GM06990 (cell line): ENCODE data around the gene DNAJB13.

Source experiments
- DNase-seq: peaks from one replicate; pipeline ENCODE4 v3.0.0-alpha.2; 2011; ENCODE audit not compliant: insufficient read length; ENCODE audit errors: extremely low read depth
- H3K27me3 ChIP-seq: replicated peaks from 2 replicates; pipeline ENCODE4 v1.6.0; 2011; ENCODE audit warnings: low read length; ENCODE audit not compliant: control insufficient read depth, insufficient read depth
- H3K36me3 ChIP-seq: 2 replicates; pipeline ENCODE4 v1.5.1; 2011; ENCODE audit warnings: low read length; ENCODE audit not compliant: control insufficient read depth, insufficient read depth
- H3K4me3 ChIP-seq: replicated peaks from 2 replicates; pipeline ENCODE4 v1.5.1; 2011; ENCODE audit warnings: low read depth, mild to moderate bottlenecking, control low read depth, low read length
- TF ChIP-seq, protein P1 (sequence below): IDR thresholded peaks from 2 replicates; pipeline ENCODE4 v1.5.1; 2011; ENCODE audit warnings: low read length, control low read depth, mild to moderate bottlenecking, inconsistent platforms; ENCODE audit not compliant: insufficient read depth, poor library complexity, severe bottlenecking

Gene DNAJB13

GRCh38 chr11:74000307-74001133 is 49.7 kb downstream of the DNAJB13 start:
- no peak overlapping the region for H3K4me3 ChIP-seq
- DNase-seq = no peak
- peaks cover 2% of the 10 kb centered on the region for H3K36me3 ChIP-seq
- no peaks in the 10 kb centered on the region for H3K27me3 ChIP-seq
- TF ChIP-seq, protein P1, sequence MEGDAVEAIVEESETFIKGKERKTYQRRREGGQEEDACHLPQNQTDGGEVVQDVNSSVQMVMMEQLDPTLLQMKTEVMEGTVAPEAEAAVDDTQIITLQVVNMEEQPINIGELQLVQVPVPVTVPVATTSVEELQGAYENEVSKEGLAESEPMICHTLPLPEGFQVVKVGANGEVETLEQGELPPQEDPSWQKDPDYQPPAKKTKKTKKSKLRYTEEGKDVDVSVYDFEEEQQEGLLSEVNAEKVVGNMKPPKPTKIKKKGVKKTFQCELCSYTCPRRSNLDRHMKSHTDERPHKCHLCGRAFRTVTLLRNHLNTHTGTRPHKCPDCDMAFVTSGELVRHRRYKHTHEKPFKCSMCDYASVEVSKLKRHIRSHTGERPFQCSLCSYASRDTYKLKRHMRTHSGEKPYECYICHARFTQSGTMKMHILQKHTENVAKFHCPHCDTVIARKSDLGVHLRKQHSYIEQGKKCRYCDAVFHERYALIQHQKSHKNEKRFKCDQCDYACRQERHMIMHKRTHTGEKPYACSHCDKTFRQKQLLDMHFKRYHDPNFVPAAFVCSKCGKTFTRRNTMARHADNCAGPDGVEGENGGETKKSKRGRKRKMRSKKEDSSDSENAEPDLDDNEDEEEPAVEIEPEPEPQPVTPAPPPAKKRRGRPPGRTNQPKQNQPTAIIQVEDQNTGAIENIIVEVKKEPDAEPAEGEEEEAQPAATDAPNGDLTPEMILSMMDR = no peak

GRCh38 chr11:74001822-74002286 is 51.0 kb downstream of the DNAJB13 start:
- H3K36me3 ChIP-seq = peaks cover 2% of the 10 kb centered on the region
- no peak for DNase-seq
- TF ChIP-seq, protein P1 = no peak
- no peak overlapping the region for H3K4me3 ChIP-seq
- H3K27me3 ChIP-seq = no peaks in the 10 kb centered on the region

DNA sequence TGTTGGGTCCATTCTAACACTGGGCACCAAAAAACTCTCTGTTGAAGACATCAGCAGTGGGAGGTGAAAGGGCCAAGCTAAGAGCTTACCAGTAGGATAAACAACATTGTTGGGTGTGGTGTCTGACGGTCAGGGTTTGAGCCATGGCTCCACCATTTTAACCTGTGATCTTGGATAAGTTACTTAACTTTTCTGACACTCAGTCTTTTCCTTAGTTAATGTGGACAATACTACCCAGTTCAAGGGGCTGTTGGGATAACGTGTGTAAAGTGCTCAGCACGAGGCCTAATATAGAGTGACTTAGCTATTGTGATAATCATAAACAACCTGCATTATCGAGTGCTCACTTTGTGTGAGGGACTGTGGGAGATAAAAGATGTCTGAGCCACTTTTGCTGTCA is 52.0 kb downstream of the DNAJB13 start:
- Histone ChIP-seq H3K27me3 (no peaks in the 10 kb centered on the region), H3K4me3 (no peak overlapping the region), H3K36me3 (peaks cover 2% of the 10 kb centered on the region)
- DNase-seq = no peak
- TF ChIP-seq, protein P1 = no peak

DNA sequence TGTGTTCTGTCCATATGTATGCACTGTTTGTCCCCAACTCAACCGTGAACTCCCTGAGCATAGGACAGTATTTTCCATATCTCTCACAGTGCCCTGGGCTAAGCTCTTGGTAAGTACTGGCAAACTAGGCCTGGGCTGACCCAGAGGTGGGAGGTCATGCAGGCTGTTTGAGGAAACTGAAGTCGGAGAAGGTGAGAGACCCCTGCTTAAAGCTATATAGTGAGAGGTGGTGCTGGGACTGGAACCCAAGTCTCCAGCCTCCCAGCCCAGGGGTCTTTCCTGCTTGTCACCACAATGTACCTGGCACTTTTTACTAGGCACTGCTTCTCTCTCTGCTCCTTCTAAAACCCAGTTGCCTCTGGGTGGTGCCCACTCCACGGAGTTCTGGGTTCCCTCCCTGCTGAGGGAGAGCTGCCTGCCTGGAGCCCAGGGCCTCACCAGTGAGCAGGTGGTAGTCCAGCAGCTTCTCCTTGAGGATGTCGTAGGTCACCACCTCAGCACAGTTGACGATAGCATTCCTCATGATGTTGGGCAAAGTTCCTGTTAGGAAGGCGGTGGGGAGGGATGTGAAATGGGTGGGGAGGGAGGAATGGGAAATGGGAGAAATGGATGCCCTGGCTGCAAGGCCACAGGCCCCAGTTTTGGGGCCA is 53.3 kb downstream of the DNAJB13 start:
- Histone ChIP-seq H3K4me3 (no peak overlapping the region), H3K36me3 (peaks cover 2% of the 10 kb centered on the region), H3K27me3 (no peaks in the 10 kb centered on the region)
- TF ChIP-seq, protein P1 = no peak
- DNase-seq = no peak

- no peak for DNase-seq
Measured at GRCh38 chr11:74004759-74005615, 54.2 kb downstream of the DNAJB13 start.

More at GRCh38 chr11:74004759-74005615, 54.2 kb downstream of the DNAJB13 start:
- TF ChIP-seq, protein P1 = no peak
- H3K27me3 ChIP-seq = no peaks in the 10 kb centered on the region
- no peak overlapping the region for H3K4me3 ChIP-seq
- H3K36me3 ChIP-seq = peaks cover 2% of the 10 kb centered on the region
